ENCODE measurements around the gene C12orf57. TPM values are rescaled to one million over a fixed set of nuclear protein-coding genes. Genes with fewer than 3 reads are reported as not detected.

Gene C12orf57
- total and polyA plus RNA-seq, 10 of the 15 experiments (the other 5 are each of a cell fraction or from before 2014, with no cell fraction given) = 64.5 to 377 (median 211) TPM

DNA sequence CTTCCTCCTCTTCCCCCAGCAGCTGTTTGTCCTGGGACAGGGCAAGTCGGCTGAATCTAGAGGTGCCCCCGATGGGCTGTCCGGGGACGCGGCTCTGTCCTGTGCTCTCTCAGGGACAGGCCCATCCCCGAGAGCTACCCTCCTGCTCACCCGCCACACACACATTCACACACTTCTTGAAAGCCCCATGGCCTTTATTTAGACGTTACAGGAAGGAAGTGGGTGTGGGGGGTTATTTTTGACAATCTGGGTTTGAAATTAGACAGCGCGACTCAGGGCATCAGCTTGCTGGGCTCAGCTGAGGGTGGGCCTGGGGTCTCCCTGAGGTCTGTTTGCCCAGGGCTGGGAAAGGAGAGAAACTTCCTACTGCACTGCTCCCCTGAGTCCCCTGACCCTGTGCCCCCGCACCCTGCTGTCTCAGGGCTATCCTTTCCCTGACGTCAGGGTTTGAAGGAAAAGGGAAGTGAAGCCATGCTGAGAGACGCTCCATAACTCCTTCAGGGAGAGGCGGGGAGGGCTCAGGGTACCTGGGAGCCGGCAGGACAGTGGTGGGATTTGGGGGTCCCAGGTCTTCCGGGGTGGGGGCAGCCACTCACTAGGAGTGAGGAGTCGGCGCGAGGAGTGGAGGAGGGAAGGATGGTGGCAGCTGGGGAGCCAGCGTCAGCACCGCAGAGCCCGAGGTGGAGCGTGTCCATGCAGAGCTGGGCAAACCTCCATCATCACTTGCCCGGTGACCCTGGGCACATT is 15.4 kb downstream of the C12orf57 start (continued):
- TF ChIP-seq SREBF2 (IDR thresholded peaks at IDR 0.05; ENCODE audit: low read length) (no peak), ZBTB4 (CRISPR knock-in tag; IDR thresholded peaks at IDR 0.05) (no peak), IKZF1 (conservative IDR thresholded peaks at IDR 0.05) (peak; percentile 99), CTCF (IDR thresholded peaks at IDR 0.05 in 2 of 3, conservative IDR thresholded peaks at IDR 0.05 in 1 of 3; ENCODE audit: control insufficient read depth in 2 of 3, extremely low read depth in 1 of 3, insufficient read depth in 1 of 3, low read depth in 3 of 3, low read length in 3 of 3) (no peak), PAX8 (IDR thresholded peaks at IDR 0.05) (no peak), BACH1 (IDR thresholded peaks at IDR 0.05; ENCODE audit: borderline replicate concordance) (no peak; the same call in 1 of the 2 replicates), RAD51 (IDR thresholded peaks at IDR 0.05) (0 out of 2 replicates have a peak, but pooled peaks have one; percentile 16), SPI1 (IDR thresholded peaks at IDR 0.05; ENCODE audit: borderline replicate concordance, insufficient read depth, low read depth, low read length) (peak; percentile 97), YBX1 (IDR thresholded peaks at IDR 0.05) (no peak), BHLHE40 (IDR thresholded peaks at IDR 0.05; ENCODE audit: borderline replicate concordance in 1 of 2, low read depth in 2 of 2, low read length in 1 of 2) (peak; percentile 88 to 91), BMI1 (IDR thresholded peaks at IDR 0.05; ENCODE audit: borderline replicate concordance) (0 out of 2 replicates have a peak, but pooled peaks have one; percentile 64), NKRF (conservative IDR thresholded peaks at IDR 0.05) (peak; percentile 64; the same call in 1 of the 2 replicates), RELA (IDR thresholded peaks at IDR 0.05; ENCODE audit: borderline replicate concordance, partially characterized antibody) (peak; percentile 60), CBX3 (IDR thresholded peaks at IDR 0.05; ENCODE audit: borderline replicate concordance, low read depth) (no peak), SMAD1 (IDR thresholded peaks at IDR 0.05; ENCODE audit: low read depth, partially characterized antibody) (peak; percentile 14), SRF (IDR thresholded peaks at IDR 0.05; ENCODE audit: low read depth in 2 of 2, low read length in 2 of 2) (no peak), TCF12 (IDR thresholded peaks at IDR 0.05; ENCODE audit: low read depth, low read length) (0 out of 2 replicates have a peak, but pooled peaks have one; percentile 34)
- TF ChIP-seq, protein P1, sequence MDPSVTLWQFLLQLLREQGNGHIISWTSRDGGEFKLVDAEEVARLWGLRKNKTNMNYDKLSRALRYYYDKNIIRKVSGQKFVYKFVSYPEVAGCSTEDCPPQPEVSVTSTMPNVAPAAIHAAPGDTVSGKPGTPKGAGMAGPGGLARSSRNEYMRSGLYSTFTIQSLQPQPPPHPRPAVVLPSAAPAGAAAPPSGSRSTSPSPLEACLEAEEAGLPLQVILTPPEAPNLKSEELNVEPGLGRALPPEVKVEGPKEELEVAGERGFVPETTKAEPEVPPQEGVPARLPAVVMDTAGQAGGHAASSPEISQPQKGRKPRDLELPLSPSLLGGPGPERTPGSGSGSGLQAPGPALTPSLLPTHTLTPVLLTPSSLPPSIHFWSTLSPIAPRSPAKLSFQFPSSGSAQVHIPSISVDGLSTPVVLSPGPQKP (IDR thresholded peaks at IDR 0.05; ENCODE audit: low read depth, low read length) = peak; percentile 59; the same call in 1 of the 2 replicates

Data from GM12878 (cell line).